Stimulated activated naive CD8-positive, alpha-beta T cell treated with anti-CD3 and anti-CD28 coated beads, Interleukin-15, amount 100 ng/mL, for 72 hours (primary cell): ENCODE results near the gene VEGFC.

ENCODE experiments used
- ATAC-seq: fragments of 150-1000 bp; cut with Tn5 transposase; 2 replicates; pipeline ENCODE4 v1.10.0; 2021; ENCODE audit warnings: mild to moderate bottlenecking, moderate library complexity
- DNase-seq, 2 donors: peaks; one replicate each; pipeline ENCODE4 v3.0.0; 2021 to 2022
- H3K27ac Mint-ChIP-seq, 2 donors: one replicate each; pipeline ENCODE4 v1.8.0; 2022; ENCODE audit warnings: mild to moderate bottlenecking in 2 of 2, mixed read lengths in 2 of 2, moderate library complexity in 2 of 2
- H3K27me3 Mint-ChIP-seq: one replicate; pipeline ENCODE4 v1.8.0; 2022; ENCODE audit warnings: mixed read lengths
- H3K4me1 Mint-ChIP-seq: one replicate; pipeline ENCODE4 v1.8.0; 2022; ENCODE audit warnings: mild to moderate bottlenecking, mixed read lengths
- H3K4me3 Mint-ChIP-seq, 2 donors: one replicate each; pipeline ENCODE4 v1.8.0; 2022; ENCODE audit warnings: mild to moderate bottlenecking in 2 of 2, mixed read lengths in 2 of 2, moderate library complexity in 1 of 2
- H3K9me3 Mint-ChIP-seq, 2 donors: one replicate each; pipeline ENCODE4 v1.8.0; 2022; ENCODE audit warnings: mixed read lengths in 2 of 2

VEGFC gene

GRCh38 chr4:176792326-176793059 is at the start of gene VEGFC:
Gene VEGFC, minus strand, starts transcription at chr4:176792922. Its CDS starts 611 bp downstream, at chr4:176792311.
- Mint-ChIP-seq H3K4me3 (peak within 1 kb of the TSS; percentile 57 to 59), H3K27ac (peak within 1 kb of the TSS in 1 of 2 donors; percentile 50), H3K27me3 (peaks cover 54% of the 10 kb centered on the region), H3K9me3 (no peaks in the 10 kb centered on the region), H3K4me1 (peaks cover 6% of the 10 kb centered on the region)
- peak; percentile 11 to 12 for DNase-seq
- ATAC-seq, result peak; percentile 77

GRCh38 chr4:176841711-176842112 is 49.0 kb upstream of the VEGFC start:
- Mint-ChIP-seq H3K4me1 (no peaks in the 10 kb centered on the region), H3K27me3 (no peaks in the 10 kb centered on the region), H3K27ac (no peak overlapping the region), H3K4me3 (no peak overlapping the region), H3K9me3 (no peaks in the 10 kb centered on the region)
- no peak for DNase-seq
- no peak for ATAC-seq

GRCh38 chr4:176840166-176840565 is 47.4 kb upstream of the VEGFC start:
- DNase-seq (no peak), ATAC-seq (no peak)
- Mint-ChIP-seq H3K27ac (no peak overlapping the region), H3K4me3 (no peak overlapping the region), H3K9me3 (no peaks in the 10 kb centered on the region), H3K27me3 (no peaks in the 10 kb centered on the region), H3K4me1 (no peaks in the 10 kb centered on the region)

GRCh38 chr4:176839656-176840055 is 46.9 kb upstream of the VEGFC start:
- ATAC-seq, result no peak
- H3K9me3 Mint-ChIP-seq, result no peaks in the 10 kb centered on the region
- H3K4me1 Mint-ChIP-seq, result no peaks in the 10 kb centered on the region
- DNase-seq, result no peak
- H3K4me3 Mint-ChIP-seq, result no peak overlapping the region
- no peak overlapping the region for H3K27ac Mint-ChIP-seq
- no peaks in the 10 kb centered on the region for H3K27me3 Mint-ChIP-seq

GRCh38 chr4:176838601-176839433 is 46.1 kb upstream of the VEGFC start:
- no peak for ATAC-seq
- no peaks in the 10 kb centered on the region for H3K4me1 Mint-ChIP-seq
- no peak overlapping the region for H3K27ac Mint-ChIP-seq
- H3K27me3 Mint-ChIP-seq, result no peaks in the 10 kb centered on the region
- DNase-seq, result no peak
- H3K4me3 Mint-ChIP-seq, result no peak overlapping the region
- no peaks in the 10 kb centered on the region for H3K9me3 Mint-ChIP-seq

GRCh38 chr4:176837169-176837895 is 44.6 kb upstream of the VEGFC start:
- H3K4me3 Mint-ChIP-seq, result no peak overlapping the region
- ATAC-seq (no peak), DNase-seq (no peak)
- H3K9me3 Mint-ChIP-seq, result no peaks in the 10 kb centered on the region
- H3K27ac Mint-ChIP-seq, result no peak overlapping the region
- no peaks in the 10 kb centered on the region for H3K4me1 Mint-ChIP-seq
- no peaks in the 10 kb centered on the region for H3K27me3 Mint-ChIP-seq

- ATAC-seq (no peak), DNase-seq (no peak)
- H3K27ac Mint-ChIP-seq, result no peak overlapping the region
- no peaks in the 10 kb centered on the region for H3K27me3 Mint-ChIP-seq
- H3K4me3 Mint-ChIP-seq, result no peak overlapping the region
- no peaks in the 10 kb centered on the region for H3K4me1 Mint-ChIP-seq
- no peaks in the 10 kb centered on the region for H3K9me3 Mint-ChIP-seq
These were observed 41.8 kb upstream of the VEGFC start for GRCh38 chr4:176834531-176834930.

GRCh38 chr4:176833400-176834175 is 40.9 kb upstream of the VEGFC start:
- Mint-ChIP-seq H3K4me3 (no peak overlapping the region), H3K27me3 (no peaks in the 10 kb centered on the region), H3K27ac (no peak overlapping the region), H3K9me3 (no peaks in the 10 kb centered on the region), H3K4me1 (no peaks in the 10 kb centered on the region)
- no peak for ATAC-seq
- DNase-seq, result no peak

- no peak overlapping the region for H3K27ac Mint-ChIP-seq
- no peaks in the 10 kb centered on the region for H3K4me1 Mint-ChIP-seq
- no peaks in the 10 kb centered on the region for H3K27me3 Mint-ChIP-seq
- peaks cover 0 to 9% of the 10 kb centered on the region in 2 donors for H3K9me3 Mint-ChIP-seq
- no peak overlapping the region for H3K4me3 Mint-ChIP-seq
- no peak for ATAC-seq
- no peak for DNase-seq
These were observed 38.2 kb upstream of the VEGFC start for GRCh38 chr4:176830971-176831370.

GRCh38 chr4:176825586-176825985 is 32.9 kb upstream of the VEGFC start:
- Mint-ChIP-seq H3K9me3 (peaks cover 0 to 9% of the 10 kb centered on the region in 2 donors), H3K4me1 (no peaks in the 10 kb centered on the region), H3K4me3 (no peak overlapping the region), H3K27me3 (no peaks in the 10 kb centered on the region), H3K27ac (no peak overlapping the region)
- DNase-seq (no peak), ATAC-seq (no peak)

GRCh38 chr4:176824645-176825366 is 32.1 kb upstream of the VEGFC start:
- Mint-ChIP-seq H3K4me3 (no peak overlapping the region), H3K27ac (no peak overlapping the region), H3K4me1 (no peaks in the 10 kb centered on the region), H3K27me3 (no peaks in the 10 kb centered on the region), H3K9me3 (peaks cover 0 to 9% of the 10 kb centered on the region in 2 donors)
- DNase-seq, result no peak
- no peak for ATAC-seq

GRCh38 chr4:176818531-176818930 is 25.8 kb upstream of the VEGFC start:
- no peaks in the 10 kb centered on the region for H3K27me3 Mint-ChIP-seq
- DNase-seq (no peak), ATAC-seq (no peak)
- no peaks in the 10 kb centered on the region for H3K4me1 Mint-ChIP-seq
- no peak overlapping the region for H3K27ac Mint-ChIP-seq
- H3K4me3 Mint-ChIP-seq, result no peak overlapping the region
- H3K9me3 Mint-ChIP-seq, result peaks cover 0 to 6% of the 10 kb centered on the region in 2 donors

GRCh38 chr4:176817204-176817603 is 24.5 kb upstream of the VEGFC start:
- DNase-seq (no peak), ATAC-seq (no peak)

GRCh38 chr4:176814770-176815169 is 22.0 kb upstream of the VEGFC start:
- DNase-seq, result no peak
- H3K4me1 Mint-ChIP-seq, result no peaks in the 10 kb centered on the region

More at GRCh38 chr4:176817204-176817603, 24.5 kb upstream of the VEGFC start:
- Mint-ChIP-seq H3K27me3 (no peaks in the 10 kb centered on the region), H3K9me3 (peaks cover 0 to 6% of the 10 kb centered on the region in 2 donors), H3K4me1 (no peaks in the 10 kb centered on the region), H3K27ac (no peak overlapping the region), H3K4me3 (no peak overlapping the region)

More at GRCh38 chr4:176814770-176815169, 22.0 kb upstream of the VEGFC start:
- H3K27me3 Mint-ChIP-seq, result no peaks in the 10 kb centered on the region
- ATAC-seq, result no peak
- no peak overlapping the region for H3K4me3 Mint-ChIP-seq
- no peak overlapping the region for H3K27ac Mint-ChIP-seq
- peaks cover 0 to 6% of the 10 kb centered on the region in 2 donors for H3K9me3 Mint-ChIP-seq
